ENCODE results near the gene TMED8. TPM values are rescaled to one million over a fixed set of nuclear protein-coding genes. Genes with fewer than 3 reads are reported as not detected.
A peak's percentile ranks its signal among the peaks of the same experiment; 100 is the strongest.

TMED8 gene
- total and polyA plus RNA-seq, 7 donors, result 1.5 to 9.2 (median 2.9) TPM

GRCh38 chr14:77316195-77316505 is 60.7 kb downstream of the TMED8 start:
- H3K27me3 ChIP-seq (ENCODE audit: insufficient read depth in 3 of 3, low read length in 2 of 3), result no peaks in the 10 kb centered on the region
- no peak for TF ChIP-seq CTCF (IDR thresholded peaks at IDR 0.05)
- DNase-seq, result no peak
- H3K27ac ChIP-seq, result peak overlapping the region; percentile 85
- no peak for ATAC-seq
- H3K4me1 ChIP-seq, result peaks cover 86% of the 10 kb centered on the region
- H3K9me3 ChIP-seq, result no peaks in the 10 kb centered on the region
- peak overlapping the region; percentile 40 for H3K4me3 ChIP-seq
- intact Hi-C loops (cut with DNase I), result loop anchor here (1.0 to 10.0 kb wide), 4 partner anchors 15 to 441 kb away; no protein-coding TSS in a partner anchor
- 5 to 19% (median 15%) methylated on average over 1 of the region's 1 CpG for WGBS, 3 donors
- H3K36me3 ChIP-seq (ENCODE audit: insufficient read depth in 1 of 2, low read depth in 1 of 2), result no peaks in the 10 kb centered on the region

- peak in 3 of 4 donors; percentile 20 to 65 (median 40) for ATAC-seq
- no peak for TF ChIP-seq CTCF (IDR thresholded peaks at IDR 0.05)
- Histone ChIP-seq H3K27me3 (ENCODE audit: insufficient read depth in 3 of 3, low read length in 2 of 3) (no peaks in the 10 kb centered on the region), H3K4me1 (peaks cover 84% of the 10 kb centered on the region), H3K9me3 (no peaks in the 10 kb centered on the region), H3K36me3 (ENCODE audit: insufficient read depth in 1 of 2, low read depth in 1 of 2) (no peaks in the 10 kb centered on the region), H3K4me3 (peak overlapping the region; percentile 40), H3K27ac (peak overlapping the region; percentile 85)
- intact Hi-C loops (cut with DNase I), result loop anchor here (10.0 kb wide), 2 partner anchors 160 to 440 kb away; no protein-coding TSS in a partner anchor
- DNase-seq, result no peak
- WGBS, 3 donors, result 37 to 60% (median 39%) methylated on average over 10 of the region's 10 CpGs
These were observed 62.1 kb downstream of the TMED8 start for GRCh38 chr14:77314539-77315457.

- Histone ChIP-seq H3K4me1 (peaks cover 81% of the 10 kb centered on the region), H3K36me3 (ENCODE audit: insufficient read depth in 1 of 2, low read depth in 1 of 2) (no peaks in the 10 kb centered on the region), H3K27ac (peak overlapping the region; percentile 85), H3K4me3 (peak overlapping the region; percentile 1), H3K27me3 (ENCODE audit: insufficient read depth in 3 of 3, low read length in 2 of 3) (no peaks in the 10 kb centered on the region), H3K9me3 (no peaks in the 10 kb centered on the region)
- DNase-seq (no peak), ATAC-seq (peak; percentile 53 to 66 (median 62))
- intact Hi-C loops (cut with DNase I), result loop anchor here (10.0 kb wide), 2 partner anchors 159 to 439 kb away; no protein-coding TSS in a partner anchor
- WGBS, 3 donors, result 7 to 16% (median 11%) methylated on average over 2 of the region's 2 CpGs
- TF ChIP-seq CTCF (IDR thresholded peaks at IDR 0.05), result no peak
These were observed 62.9 kb downstream of the TMED8 start for GRCh38 chr14:77314043-77314442.

GRCh38 chr14:77313371-77313770 is 63.5 kb downstream of the TMED8 start:
- Histone ChIP-seq H3K27ac (peak overlapping the region; percentile 85), H3K27me3 (ENCODE audit: insufficient read depth in 3 of 3, low read length in 2 of 3) (no peaks in the 10 kb centered on the region), H3K36me3 (ENCODE audit: insufficient read depth in 1 of 2, low read depth in 1 of 2) (no peaks in the 10 kb centered on the region), H3K4me3 (no peak overlapping the region), H3K4me1 (peaks cover 76% of the 10 kb centered on the region), H3K9me3 (no peaks in the 10 kb centered on the region)
- intact Hi-C loops (cut with DNase I), result loop anchor here (10.0 kb wide), 2 partner anchors 159 to 439 kb away; no protein-coding TSS in a partner anchor
- DNase-seq (no peak), ATAC-seq (no peak)
- WGBS, 3 donors, result 71 to 75% (median 74%) methylated on average over 1 of the region's 1 CpG
- TF ChIP-seq CTCF (IDR thresholded peaks at IDR 0.05), result no peak
